Activated T-helper 1 cell treated with Interleukin-2 at 50 U/mL for 16 hours (primary cell): ENCODE results near the gene CDS1.
"Not testable (repeated sequence)": the region's sequence is repeated elsewhere in the genome, so short reads cannot be mapped to it uniquely, and the experiment has no call there.

Experiments
- DNase-seq: peaks from one replicate; pipeline ENCODE4 v3.0.0-alpha.2; 2020; ENCODE audit warnings: low read depth

Gene CDS1

DNA sequence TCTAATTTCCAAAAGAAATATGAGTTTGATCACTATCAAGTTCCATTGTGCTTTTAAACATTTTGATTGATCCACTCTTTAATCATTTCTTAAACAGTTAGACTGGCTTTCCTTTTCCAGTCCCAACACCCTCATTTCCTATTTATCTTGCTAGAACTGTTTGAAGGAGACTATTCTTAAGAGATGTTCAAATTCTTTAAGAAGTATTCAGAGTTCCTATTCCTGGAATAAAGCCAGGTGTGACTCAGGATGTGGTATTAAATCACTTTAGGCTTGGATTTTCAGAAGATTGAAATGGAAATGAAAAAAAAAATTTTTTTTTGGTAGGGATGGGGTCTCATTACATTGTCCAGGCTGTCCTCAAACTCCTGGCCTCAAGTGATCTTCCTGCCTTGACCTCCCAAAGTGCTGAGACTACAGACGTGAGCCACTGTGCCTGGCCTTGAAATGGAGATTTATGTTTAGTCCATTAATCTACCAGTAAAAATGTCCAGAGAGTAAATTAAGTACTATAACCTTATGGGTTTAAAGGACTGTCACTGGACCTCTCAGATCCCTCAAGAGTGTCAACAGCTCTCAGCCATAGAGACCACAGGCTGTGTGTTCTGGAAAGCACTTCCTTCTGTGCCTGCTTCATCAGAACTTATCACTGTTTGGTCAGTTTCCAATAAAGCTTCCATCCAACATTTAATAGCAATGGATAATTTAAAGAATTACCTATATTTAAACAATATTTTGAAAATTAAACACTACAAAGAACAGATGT, 90.7 kb downstream of the CDS1 start:
- DNase-seq = no peak

DNA sequence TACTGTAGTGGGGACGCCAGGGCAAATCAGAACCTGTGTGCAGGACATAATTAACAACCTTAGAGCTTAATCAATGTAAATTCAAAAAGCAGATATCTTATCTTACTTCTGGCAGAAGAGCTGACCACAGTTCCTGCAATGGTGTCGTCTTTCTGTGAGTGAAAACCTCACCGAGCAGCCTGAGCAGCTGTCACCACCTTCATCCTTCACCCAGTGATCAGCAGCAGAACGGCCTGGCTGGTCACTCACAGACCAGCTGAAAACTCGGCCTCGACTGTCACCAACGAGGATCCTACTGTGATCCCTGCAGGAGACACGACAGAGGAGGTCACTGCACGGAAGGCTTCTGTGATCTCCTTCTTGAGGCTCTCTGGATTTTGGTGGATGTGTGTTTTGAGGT, 94.2 kb downstream of the CDS1 start:
- no peak for DNase-seq

DNA sequence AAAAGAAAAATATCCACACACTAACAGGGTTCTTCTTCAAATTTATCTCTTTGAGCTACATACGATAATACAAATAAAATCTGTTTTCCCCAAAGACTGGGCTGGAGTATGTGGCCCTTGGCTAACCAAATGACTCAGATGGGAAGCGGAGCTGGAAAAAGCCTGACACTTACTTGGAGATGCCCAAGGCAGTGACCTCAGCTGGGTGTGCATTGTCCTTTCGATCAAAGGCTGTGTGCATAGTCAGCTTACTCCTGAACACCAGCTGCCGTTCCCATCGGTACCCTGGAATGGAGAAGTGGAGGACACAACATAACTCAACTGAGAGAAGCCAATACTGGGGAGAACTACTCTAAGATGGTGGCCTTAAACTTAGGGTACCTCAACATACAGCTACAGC, 95.1 kb downstream of the CDS1 start:
- DNase-seq = no peak

DNA sequence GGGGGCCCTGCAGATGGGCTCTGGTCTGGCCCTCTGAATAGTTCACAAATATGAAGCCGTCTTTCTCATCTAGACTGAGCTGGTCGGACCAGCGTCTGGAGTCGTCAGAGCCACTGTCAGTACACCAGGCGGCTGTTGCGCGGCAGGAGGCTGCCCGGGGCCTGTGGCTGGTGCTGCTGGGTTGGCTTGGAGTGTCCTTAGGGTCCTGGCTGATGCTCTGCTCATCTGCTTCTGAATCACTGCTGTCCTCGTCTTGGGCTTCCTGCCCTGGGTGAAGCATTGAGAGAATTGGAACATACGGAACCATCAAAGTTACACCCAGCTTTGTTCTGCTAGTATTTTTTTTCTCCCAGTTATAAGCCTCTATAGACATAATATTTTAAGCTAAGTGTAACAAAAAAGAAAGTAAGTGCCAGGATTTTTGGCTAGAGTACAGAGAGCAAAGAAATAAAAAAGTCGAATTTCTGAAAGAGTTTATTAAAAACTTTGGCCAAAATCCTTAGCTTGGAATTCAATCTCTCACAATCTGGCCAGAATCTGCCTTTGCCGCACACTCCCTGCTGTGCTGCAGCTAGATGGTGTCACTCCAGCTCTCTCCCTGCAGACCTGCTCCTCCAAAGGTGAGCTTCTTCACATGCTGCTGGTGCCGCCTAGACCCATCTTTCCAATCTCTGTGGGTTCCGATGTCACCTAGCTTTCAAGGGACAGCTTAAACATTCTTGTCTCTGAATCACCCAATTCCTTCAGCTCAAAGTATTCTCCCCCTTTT, 96.2 kb downstream of the CDS1 start:
- no peak for DNase-seq

DNA sequence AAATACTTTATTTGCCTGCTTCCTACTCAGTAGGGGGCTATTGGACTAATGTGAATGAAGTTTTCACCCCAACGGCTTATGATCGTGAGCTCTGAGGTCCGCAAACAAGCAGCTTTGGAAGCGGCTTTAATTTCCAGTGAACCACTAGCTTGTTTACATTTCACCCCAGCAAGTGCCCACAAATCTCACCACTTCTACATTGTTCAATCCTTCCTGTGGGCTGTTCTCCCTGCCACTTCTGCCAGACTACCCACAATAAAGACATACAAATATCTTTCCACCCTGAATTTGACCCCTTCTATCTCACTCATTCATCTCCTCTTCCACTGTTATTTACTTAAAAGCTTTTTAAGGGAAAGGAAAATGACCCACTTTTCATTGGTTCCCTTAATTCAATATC, 98.0 kb downstream of the CDS1 start:
- no peak for DNase-seq

DNA sequence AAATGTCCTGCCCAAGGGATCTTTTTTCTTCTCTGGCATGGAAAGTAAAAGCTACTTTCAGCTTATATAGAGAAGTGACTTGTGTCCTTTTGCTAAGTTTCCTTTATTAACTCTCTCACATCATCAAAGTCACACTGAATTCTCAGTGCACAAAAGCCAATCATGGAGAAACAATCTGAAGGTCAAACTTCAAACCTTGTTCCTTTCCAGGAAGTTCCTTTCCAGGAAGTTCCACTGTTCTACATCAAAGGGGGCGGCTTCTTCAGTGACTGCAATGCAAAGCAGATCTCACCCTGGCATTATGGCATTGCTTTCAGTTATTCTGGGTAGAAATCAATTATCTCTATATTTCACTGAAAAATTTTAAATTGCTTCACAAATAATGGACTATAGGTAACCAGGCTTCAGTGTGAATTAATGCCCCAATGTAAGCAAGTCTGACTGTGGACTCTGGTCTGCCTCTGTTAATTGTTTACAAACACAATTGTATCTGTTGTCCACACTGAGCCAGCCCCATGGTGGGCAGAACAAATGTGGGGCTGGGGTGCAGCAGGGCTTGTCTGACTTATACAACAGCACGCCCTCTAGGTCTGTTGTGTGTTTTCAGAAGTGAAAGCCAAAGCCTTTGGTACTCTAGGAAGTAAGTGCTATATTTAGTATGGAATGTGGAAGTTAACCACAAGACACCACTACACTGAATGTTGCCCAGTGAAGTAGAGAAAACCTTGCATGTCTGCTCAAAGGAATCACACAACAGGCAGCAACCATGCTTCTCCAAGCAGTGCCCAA, 98.8 kb downstream of the CDS1 start:
- no peak for DNase-seq

DNA sequence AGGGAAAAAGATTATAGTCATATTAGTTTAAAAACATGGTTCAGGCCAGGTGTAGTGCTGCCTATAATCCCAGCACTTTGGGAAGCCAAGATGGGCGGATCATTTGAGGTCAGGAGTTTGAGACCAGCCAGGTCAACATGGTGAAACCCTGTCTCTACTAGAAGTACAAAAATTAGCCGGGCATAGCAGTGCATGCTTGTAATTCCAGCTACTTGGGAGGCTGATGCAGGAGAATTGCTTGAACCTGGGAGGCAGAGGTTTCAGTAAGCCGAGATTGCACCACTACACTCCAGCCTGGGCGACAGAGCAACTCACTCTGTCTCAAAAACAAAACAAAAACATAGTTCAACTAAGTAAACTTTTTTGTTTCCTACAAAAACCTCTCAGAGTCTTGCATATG, 99.7 kb downstream of the CDS1 start:
- DNase-seq = not testable (repeated sequence)

DNA sequence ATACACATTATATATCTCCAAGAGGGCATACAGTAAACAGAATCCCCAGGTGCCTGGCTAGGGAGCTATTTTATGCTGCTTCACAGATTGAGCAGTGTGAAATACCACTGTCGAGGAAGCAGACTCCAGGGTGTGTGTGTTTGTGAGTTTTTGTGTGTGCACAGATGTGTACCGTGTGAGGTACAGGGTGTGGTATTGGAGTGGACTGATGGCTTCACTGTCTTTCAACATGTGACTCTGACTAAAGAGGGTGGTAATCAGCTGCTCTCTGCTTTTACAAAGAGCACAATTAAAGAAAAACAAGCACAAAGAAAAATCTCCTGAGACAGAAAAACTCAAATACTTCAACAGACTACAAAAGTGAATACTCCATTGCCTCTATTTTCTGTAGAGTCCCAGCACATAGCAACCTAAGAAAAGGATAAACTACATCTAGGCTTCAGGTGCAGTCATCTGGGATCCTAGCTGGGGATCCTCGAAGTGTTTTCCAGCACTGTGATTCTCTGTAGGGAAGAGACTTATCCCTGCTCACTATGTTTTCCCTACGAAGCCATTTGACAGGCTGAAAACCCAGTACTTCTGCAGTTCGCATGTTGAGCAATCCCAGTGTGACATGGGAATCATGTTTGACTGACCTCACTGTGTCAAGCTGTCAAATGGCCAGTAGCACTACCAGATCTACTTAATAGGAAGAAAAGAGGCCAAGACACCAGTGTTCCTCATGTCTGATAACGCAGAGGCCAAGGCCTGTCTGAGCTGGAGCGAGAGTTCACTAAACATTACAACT, 100.3 kb downstream of the CDS1 start:
- DNase-seq = no peak

DNA sequence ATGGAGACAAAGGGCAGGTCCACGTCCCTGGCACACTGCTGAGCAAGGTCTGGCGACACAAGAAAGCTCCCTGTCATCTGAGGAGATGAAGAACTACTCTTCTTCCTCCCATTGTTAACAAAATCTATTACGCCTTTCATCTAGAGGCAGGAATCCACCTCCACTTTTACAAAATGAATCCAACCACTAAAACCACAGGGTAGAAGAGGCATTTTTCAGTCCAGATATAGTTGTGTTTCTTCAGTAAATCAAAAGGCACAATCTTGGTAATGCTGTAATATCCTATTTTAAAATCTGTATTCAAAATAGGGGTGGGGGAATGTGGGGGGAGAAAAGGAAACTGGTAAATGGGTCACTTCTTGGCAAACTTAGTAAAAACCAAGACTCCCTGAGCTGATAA, 101.4 kb downstream of the CDS1 start:
- no peak for DNase-seq

DNA sequence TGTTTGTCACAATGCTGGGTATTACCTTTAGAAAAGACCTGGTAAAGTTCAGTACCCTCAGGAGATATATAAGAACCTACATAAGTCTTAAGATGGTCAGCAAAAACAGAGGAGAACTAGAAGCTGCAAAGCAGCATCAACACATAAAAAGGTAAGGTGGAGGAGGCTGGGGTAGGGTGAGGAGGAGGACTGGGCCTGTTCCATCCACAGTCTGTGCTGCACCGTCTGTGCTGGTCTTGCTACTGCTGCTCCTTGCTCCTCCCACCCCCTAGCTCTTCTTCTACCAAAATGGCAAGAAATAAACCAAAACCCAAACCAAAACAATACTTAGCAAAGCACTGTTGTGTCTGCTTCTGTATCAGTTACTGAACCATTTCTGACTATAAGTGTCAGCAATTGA, 102.2 kb downstream of the CDS1 start:
- no peak for DNase-seq

DNA sequence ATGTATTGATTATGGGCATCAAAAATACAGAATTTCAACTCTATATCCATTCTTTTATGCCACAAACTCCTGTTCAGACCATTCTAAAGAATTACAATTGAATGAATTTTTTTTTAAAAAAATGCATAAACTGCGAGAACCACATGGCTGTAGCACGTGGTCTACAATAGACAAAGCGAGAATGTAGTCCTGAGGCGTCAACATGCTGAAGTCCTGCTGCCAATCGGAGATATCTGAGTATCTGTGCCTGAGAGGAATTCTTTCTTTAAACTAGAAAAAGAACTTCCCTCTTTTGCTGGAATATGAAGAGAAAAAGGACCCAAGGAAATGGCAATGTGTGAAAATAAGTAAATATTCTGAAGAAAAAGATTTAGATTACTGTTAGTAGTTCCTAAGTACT, 105.7 kb downstream of the CDS1 start:
- DNase-seq = no peak

DNA sequence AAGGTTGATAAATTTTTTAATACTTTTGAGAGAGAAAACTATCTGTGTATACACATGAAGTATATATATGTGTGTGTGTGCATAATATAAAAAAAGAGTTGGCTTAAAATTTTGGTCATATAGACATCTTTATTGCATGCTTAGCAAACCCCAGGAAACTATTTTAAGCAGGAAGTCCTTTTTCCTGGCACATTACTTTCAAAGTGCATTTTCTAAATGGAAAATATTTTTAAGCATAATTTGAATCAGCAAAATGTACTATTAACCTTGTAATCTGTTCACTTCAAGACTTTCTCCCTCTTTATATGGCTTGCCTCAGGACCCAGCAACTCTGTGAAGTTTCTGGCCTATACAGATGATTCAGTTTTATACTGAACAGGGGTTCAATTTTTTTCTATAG, 106.3 kb downstream of the CDS1 start:
- no peak for DNase-seq

DNA sequence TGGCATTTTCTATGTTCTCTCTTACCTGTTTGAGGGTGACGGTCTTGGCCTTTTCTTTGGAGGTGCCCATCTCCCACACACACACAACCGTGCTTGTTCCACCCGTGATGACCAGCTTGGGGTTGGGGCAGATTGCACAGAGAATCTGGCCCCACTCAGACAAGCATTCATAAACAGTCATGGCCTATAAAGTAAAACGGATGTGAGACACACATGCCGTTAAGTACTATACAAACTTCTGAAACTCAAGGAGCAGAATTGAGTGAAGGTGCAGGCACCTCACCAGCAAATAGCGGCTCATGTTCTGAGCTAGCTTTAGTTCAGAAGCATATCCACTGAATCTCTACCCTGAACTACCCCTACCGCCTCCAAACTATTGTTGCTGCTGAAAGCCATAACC, 107.6 kb downstream of the CDS1 start:
- no peak for DNase-seq

DNA sequence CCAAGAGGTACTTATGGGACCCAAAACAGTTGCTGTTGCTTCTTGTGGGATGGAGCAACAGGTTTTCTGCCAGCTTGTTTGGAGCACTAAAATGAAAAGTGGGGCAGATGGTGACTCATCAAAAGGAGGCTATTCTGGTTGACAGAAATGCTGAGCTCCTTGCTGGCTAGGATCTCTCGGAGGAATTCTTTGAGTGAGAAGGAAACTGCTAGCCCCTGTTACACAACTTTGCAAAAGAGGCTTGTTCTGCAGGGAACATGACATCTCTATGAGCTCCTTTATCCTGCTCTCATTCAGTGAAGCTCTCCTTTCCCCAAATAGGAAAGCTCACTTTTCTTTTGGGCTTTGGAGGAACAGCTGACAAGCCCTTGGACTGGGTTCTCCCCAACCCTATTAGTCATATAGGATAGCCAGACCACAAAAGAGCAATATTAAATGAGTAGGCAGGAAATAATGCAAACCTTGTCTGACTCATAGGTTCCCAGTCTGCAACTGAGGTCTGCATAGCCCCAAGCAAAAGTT, 108.3 kb downstream of the CDS1 start:
- DNase-seq = no peak

DNA sequence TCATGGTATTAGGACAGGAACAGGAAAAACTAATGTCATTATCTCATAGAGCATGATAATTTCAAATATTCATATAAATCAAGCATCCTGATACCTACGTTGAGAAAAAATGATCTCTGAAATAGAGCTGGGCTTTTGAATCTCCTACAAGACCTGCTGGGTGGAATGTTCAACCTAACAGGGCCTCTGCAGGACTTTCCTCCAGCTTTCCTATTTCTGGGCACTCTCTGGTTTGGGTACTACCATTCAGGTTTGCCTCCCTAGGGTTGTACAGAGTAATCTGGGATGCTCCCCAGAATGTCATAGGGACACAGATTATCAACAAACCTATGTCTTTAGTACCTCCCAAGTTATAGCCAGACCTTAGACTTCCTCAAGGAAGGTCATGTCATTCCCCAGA, 108.9 kb downstream of the CDS1 start:
- no peak for DNase-seq

DNA sequence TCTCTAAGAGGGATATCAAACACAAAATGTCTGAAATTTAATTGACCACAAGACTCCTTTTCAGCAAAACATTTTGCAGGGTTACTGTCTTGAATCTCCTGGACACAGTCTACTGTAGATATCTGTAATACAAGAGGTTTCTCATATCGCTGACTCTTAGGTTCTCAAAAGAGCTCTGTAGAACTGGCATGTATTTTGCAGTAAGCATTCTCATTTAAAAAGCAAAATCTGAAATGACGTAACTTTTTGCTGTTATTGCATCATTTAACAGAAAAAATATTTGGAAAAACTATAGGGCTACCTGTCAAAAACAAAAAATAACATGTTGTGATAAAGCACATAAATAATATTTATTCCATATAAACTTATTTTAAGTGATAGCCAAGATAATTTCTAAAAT, 114.2 kb downstream of the CDS1 start:
- no peak for DNase-seq

DNA sequence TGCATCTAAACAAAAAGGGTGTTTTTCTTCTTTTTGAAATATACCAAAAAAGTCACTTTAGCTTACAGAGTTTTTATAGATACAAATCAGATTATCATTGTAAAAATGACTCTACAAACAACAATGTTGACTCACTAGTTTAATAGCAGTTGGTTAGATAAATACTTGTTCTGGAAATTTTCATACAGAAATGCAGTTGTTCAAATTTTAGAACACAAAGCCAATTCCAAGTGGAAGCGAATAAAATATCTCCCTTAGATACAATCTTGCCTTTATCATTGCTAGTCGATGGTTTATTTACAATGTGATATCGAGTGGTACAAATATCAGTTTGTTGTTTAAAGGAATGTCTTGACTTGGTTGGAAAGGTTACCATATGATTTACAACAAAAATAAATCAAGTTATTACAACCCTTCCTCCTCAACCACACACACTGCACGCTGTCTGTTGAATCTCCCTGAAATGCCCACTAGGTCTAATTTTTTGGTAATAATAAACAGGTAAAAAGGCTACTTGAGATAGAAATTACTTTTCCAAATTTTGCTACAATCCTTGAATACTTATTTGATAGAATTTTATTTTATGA, 114.8 kb downstream of the CDS1 start:
- DNase-seq = no peak

DNA sequence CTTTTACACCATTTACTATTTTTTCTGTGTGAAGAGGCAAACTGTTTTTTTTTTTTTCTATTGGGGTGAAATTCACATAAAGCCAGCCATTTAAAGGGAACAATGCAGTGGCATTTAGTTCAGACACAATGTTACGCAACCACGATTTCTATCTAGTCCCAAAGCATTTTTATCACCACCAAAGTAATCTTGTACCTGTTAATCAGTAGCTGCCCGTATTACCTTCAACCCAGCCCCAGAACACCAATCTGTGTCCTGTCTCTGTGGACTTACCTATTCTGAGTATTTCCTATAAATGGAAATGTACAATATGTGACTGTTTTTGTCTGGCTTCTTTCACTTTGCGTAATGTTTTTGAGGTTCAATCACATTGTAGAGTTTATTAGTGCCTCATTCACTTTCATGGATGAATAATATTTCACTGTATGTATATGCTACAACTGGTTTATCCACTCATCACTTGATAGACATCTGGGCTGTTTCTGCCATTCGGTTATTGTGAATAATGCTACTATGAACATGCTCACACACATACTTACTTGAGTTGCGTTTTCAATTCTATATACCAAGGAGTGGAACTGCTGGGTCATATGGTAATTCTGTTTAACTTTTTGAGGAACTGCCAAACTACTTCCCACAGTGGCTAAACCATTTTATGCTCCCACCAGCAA, 116.2 kb downstream of the CDS1 start:
- DNase-seq = no peak
